HEK293 (cell line): ENCODE measurements around the gene RBCK1.

Experiments used
- REPIN1 ChIP-seq: fragments of 450-650 bp; formaldehyde crosslinking; IDR thresholded peaks from 2 replicates; pipeline ENCODE4 v1.5.1; 2017; ENCODE audit warnings: missing biosample characterization, missing genetic modification characterization, low read depth
- TCF7L2 ChIP-seq: IDR thresholded peaks from 2 replicates; pipeline ENCODE4 v1.6.1; 2011; ENCODE audit warnings: low read depth, mild to moderate bottlenecking, inconsistent platforms, low read length, moderate library complexity, borderline replicate concordance
- ZNF707 ChIP-seq: fragments of 450-650 bp; formaldehyde crosslinking; IDR thresholded peaks from 2 replicates; pipeline ENCODE4 v1.5.1; 2016; ENCODE audit warnings: missing biosample characterization, missing genetic modification characterization

DNA sequence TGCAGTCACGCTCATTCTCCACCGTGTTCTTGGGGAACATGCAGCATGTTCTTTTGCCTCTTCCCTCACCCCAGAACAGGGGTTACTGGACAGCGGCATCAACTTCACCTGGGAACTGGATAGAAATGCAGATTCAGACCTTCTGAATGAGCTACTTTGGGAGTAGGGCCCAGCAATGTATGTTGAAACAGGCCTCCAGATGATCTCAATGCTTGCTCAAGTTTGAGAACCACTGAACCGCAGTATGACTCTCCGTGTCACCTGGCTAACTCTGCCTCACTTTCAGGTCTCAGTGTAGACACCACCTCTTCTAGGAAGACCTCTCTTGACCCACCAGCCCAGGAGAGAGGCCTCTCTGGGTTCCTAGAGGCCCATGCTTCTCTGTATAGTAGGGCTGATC, 22.7 kb upstream of the RBCK1 start:
- no peak for TF ChIP-seq TCF7L2
- TF ChIP-seq ZNF707 (tag by site-specific recombination) = no peak
- TF ChIP-seq REPIN1 (tag by site-specific recombination) = no peak
